Left lung (tissue), 10 donors: ENCODE measurements around the gene ITGA11. TPM values are rescaled to one million over a fixed set of nuclear protein-coding genes. Genes with fewer than 3 reads are reported as not detected.

Source experiments
- ATAC-seq: fragments of 200-7000 bp; cut with Tn5 transposase; one replicate; pipeline ENCODE4 v1.9.1; 2020; ENCODE audit warnings: moderate library complexity
- DNase-seq, 4 donors: peaks; one replicate each; pipeline ENCODE4 v3.0.0-alpha.2; 2013 to 2020
- H3K27ac ChIP-seq, 2 donors: fragments of 200-600 bp; sonication (generic) in 1 of 2; one replicate each; pipeline versions ENCODE4 v1.5.0 to v1.8.0; 2020 to 2021
- H3K27me3 ChIP-seq, 2 donors: fragments of 200-600 bp; sonication (generic) in 1 of 2; one replicate each; pipeline versions ENCODE4 v1.5.0 to v1.8.0; 2020 to 2021
- H3K36me3 ChIP-seq, 2 donors: fragments of 200-600 bp; sonication (generic) in 1 of 2; one replicate each; pipeline versions ENCODE4 v1.5.0 to v1.8.0; 2020 to 2021
- H3K4me1 ChIP-seq, 2 donors: fragments of 200-600 bp; one replicate each; pipeline ENCODE4 v1.8.0; 2021
- H3K4me3 ChIP-seq, 2 donors: fragments of 200-600 bp; sonication (generic) in 1 of 2; one replicate each; pipeline versions ENCODE4 v1.5.0 to v1.8.0; 2020 to 2021; ENCODE audit warnings: mild to moderate bottlenecking in 1 of 2
- H3K9me3 ChIP-seq, 2 donors: fragments of 200-600 bp; sonication (generic) in 1 of 2; one replicate each; pipeline versions ENCODE4 v1.5.0 to v1.8.0; 2020 to 2021
- intact Hi-C, 2 donors: fragments of 100-400 bp; cut with DNase I; formaldehyde crosslinking; loops; one replicate each; pipeline versions ENCODE4 v1.11.2 to v1.14.2; 2022
- polyA plus RNA-seq, 6 donors: library from polyadenylated mRNA; unstranded; fragments of 120-200 nt; gene quantifications; one replicate each; pipeline ENCODE4 v1.2.1, GENCODE V29; 2013; ENCODE audit not compliant: insufficient read length in 6 of 6
- total RNA-seq, 2 donors: library from RNA; stranded (reverse); fragmentation: NEBNext Ultra II Directional; extraction: Animal tissue kit (Norgen Biotek cat#: 25700); gene quantifications; one replicate each; pipeline ENCODE4 v1.2.1, GENCODE V29; 2021
- TF ChIP-seq, protein P1 (sequence below), 2 donors: fragments of 200-600 bp; sonication (generic) in 1 of 2; IDR thresholded peaks; one replicate each; pipeline versions ENCODE4 v1.5.0 to v1.8.0; 2021; ENCODE audit warnings: antibody characterized with exemption in 2 of 2
- donor health status: DM: no; HTN: yes; CAD: no.
- donor health status: DM: no; HTN: no; CAD: no.

The ITGA11 gene
- total and polyA plus RNA-seq, 8 donors = 1.1 to 7.3 (median 1.8) TPM

DNA sequence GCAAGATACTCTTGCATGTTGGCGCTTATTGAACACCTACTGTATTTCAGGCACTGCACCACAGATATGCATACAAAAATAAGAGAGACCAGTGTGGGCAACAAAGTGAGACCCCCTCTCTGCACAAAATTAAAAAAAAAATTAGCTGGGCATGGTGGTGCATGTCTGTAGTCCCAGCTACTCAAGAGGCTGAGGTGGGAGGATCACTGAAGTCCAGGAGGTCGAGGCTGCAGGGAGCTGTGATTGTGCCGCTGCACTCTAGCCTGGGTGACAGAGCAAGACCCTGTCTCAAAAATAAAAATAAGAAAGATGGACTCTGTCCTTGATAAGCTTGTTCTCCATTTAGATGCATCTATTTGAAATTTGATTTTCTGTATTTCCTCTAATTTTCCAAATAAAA is 133.6 kb downstream of the ITGA11 start:
- TF ChIP-seq, protein P1, sequence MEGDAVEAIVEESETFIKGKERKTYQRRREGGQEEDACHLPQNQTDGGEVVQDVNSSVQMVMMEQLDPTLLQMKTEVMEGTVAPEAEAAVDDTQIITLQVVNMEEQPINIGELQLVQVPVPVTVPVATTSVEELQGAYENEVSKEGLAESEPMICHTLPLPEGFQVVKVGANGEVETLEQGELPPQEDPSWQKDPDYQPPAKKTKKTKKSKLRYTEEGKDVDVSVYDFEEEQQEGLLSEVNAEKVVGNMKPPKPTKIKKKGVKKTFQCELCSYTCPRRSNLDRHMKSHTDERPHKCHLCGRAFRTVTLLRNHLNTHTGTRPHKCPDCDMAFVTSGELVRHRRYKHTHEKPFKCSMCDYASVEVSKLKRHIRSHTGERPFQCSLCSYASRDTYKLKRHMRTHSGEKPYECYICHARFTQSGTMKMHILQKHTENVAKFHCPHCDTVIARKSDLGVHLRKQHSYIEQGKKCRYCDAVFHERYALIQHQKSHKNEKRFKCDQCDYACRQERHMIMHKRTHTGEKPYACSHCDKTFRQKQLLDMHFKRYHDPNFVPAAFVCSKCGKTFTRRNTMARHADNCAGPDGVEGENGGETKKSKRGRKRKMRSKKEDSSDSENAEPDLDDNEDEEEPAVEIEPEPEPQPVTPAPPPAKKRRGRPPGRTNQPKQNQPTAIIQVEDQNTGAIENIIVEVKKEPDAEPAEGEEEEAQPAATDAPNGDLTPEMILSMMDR (IDR thresholded peaks at IDR 0.05) = no peak
- intact Hi-C loops = no loop called here
- no peak for ATAC-seq
- Histone ChIP-seq H3K4me1 (peaks cover 0 to 36% of the 10 kb centered on the region in 2 donors), H3K9me3 (no peaks in the 10 kb centered on the region), H3K36me3 (no peaks in the 10 kb centered on the region), H3K27me3 (no peaks in the 10 kb centered on the region), H3K27ac (peak overlapping the region in 1 of 2 donors; percentile 61), H3K4me3 (no peak overlapping the region)
- DNase-seq = no peak

DNA sequence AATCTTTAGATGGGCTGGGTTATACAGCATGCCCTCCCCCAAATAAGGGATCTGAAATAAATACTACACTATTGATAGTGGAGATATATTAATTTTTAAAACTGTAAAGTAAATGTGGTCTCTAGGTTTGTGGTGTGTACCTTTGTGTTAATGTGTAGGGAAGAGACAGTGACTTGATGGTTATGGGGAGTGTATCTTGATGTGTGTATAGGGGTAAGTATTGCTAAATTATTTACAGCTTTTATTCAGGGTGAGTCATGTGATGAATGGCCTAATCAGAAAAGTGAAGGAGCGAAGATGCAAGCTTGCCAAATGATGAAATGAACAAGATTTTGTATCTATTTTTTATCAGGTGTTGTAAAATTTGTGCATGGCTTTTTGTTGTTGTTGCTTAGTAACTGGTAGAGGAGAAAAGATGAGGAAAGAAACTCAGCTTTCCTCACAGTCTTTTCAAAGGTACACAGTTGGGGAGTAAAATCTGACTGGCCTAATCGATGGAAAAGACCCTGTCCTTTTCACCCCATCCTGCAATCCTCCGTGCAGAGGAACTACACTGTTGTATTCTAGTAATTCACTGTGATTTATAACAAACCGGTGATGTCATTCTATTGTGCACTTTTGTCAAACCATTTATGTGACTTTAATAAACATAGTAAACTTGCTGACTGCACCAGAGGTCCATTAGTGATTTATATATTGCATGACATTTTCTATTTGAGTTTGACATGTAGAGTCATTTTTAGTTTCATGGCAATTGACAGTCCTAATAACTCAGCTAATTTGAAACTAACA is 136.8 kb downstream of the ITGA11 start:
- Histone ChIP-seq H3K27me3 (no peaks in the 10 kb centered on the region), H3K9me3 (no peaks in the 10 kb centered on the region), H3K36me3 (peaks cover 0 to 15% of the 10 kb centered on the region in 2 donors), H3K27ac (no peak overlapping the region), H3K4me3 (no peak overlapping the region), H3K4me1 (peaks cover 0 to 36% of the 10 kb centered on the region in 2 donors)
- TF ChIP-seq, protein P1 (IDR thresholded peaks at IDR 0.05) = no peak
- intact Hi-C loops = no loop called here
- DNase-seq = no peak
- no peak for ATAC-seq

DNA sequence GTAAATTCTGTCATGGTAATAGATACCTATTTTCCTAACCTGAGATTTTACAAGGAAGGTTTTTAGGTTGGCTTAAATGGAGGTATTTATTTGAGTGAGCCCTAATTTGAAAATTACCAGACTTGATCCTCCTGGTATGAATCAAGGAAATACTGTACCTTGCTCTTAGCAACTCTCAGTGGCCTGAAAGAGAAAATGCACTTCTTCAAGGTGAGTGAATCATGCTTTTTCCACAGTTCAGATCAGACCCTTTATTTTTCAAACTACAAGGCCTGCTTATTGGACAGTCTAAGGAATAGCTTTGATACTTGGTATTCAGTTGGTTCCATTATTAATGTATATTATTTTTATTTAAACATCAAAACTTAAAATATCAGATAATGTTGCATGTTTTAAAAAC is 139.0 kb downstream of the ITGA11 start:
- intact Hi-C loops = no loop called here
- peaks cover 0 to 32% of the 10 kb centered on the region in 2 donors for H3K4me1 ChIP-seq
- no peaks in the 10 kb centered on the region for H3K27me3 ChIP-seq
- DNase-seq (no peak), ATAC-seq (no peak)
- H3K9me3 ChIP-seq = no peaks in the 10 kb centered on the region
- no peak overlapping the region for H3K4me3 ChIP-seq
- no peak overlapping the region for H3K27ac ChIP-seq
- H3K36me3 ChIP-seq = peaks cover 0 to 26% of the 10 kb centered on the region in 2 donors
- TF ChIP-seq, protein P1 (IDR thresholded peaks at IDR 0.05) = no peak

DNA sequence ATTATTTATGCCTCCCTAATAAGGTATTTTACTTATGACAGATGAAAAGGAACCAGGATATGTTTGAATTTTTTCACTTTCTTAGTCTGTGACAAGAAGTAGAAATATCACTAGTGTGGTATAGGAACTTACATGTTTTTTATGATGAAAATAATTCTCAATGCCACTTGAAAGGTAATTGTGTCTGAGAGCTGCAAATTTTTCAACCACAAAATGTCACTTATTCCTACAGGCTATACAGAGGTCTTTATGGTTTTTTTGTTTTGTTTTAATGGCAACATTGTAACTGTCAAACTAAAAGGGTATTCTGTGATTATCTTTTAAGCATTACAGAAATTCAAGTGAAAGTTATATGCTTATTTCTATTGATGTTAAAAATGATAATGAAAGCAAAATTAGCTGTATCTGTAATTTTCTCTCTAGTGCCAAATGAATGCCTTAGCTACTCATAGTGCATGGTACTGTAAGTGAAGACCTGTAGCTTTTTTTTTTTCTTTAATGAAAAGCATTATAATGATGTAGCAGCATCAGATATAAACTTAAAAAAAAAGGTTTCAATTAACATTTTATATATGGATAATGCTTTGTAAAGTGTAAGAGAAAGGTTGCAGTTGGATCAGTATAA is 139.7 kb downstream of the ITGA11 start:
- no peaks in the 10 kb centered on the region for H3K9me3 ChIP-seq
- H3K27me3 ChIP-seq = no peaks in the 10 kb centered on the region
- ATAC-seq (no peak), DNase-seq (no peak)
- H3K36me3 ChIP-seq = peaks cover 0 to 26% of the 10 kb centered on the region in 2 donors
- H3K4me1 ChIP-seq = peaks cover 0 to 39% of the 10 kb centered on the region in 2 donors
- no peak overlapping the region for H3K4me3 ChIP-seq
- intact Hi-C loops = no loop called here
- no peak overlapping the region for H3K27ac ChIP-seq
- TF ChIP-seq, protein P1 (IDR thresholded peaks at IDR 0.05) = no peak

DNA sequence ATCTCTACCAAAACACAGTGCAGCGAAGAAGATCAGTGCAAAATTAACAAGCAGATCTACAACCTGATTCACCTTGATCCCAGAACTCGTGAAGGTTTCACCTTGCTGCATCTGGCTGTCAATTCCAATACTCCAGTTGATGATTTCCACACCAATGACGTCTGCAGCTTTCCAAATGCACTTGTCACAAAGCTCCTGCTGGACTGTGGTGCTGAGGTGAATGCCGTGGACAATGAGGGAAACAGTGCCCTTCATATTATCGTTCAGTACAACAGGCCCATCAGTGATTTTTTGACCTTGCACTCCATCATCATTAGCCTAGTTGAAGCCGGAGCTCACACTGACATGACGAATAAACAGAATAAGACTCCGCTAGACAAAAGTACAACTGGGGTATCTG is 141.2 kb downstream of the ITGA11 start:
- TF ChIP-seq, protein P1 (IDR thresholded peaks at IDR 0.05) = no peak
- Histone ChIP-seq H3K4me3 (no peak overlapping the region), H3K27ac (no peak overlapping the region), H3K4me1 (peaks cover 0 to 55% of the 10 kb centered on the region in 2 donors), H3K36me3 (peaks cover 0 to 26% of the 10 kb centered on the region in 2 donors), H3K27me3 (no peaks in the 10 kb centered on the region), H3K9me3 (no peaks in the 10 kb centered on the region)
- DNase-seq = no peak
- intact Hi-C loops = no loop called here
- ATAC-seq = no peak
